NCI-H2107 treated with DMSO at 0.1 percent for 48 hours (cell line): ENCODE results near the gene C8A.

Experiments
- DNase-seq: peaks from one replicate; lab custom pipeline; 2025; ENCODE audit not compliant: unreplicated experiment; lab: John Stamatoyannopoulos, UW

Gene C8A

DNA sequence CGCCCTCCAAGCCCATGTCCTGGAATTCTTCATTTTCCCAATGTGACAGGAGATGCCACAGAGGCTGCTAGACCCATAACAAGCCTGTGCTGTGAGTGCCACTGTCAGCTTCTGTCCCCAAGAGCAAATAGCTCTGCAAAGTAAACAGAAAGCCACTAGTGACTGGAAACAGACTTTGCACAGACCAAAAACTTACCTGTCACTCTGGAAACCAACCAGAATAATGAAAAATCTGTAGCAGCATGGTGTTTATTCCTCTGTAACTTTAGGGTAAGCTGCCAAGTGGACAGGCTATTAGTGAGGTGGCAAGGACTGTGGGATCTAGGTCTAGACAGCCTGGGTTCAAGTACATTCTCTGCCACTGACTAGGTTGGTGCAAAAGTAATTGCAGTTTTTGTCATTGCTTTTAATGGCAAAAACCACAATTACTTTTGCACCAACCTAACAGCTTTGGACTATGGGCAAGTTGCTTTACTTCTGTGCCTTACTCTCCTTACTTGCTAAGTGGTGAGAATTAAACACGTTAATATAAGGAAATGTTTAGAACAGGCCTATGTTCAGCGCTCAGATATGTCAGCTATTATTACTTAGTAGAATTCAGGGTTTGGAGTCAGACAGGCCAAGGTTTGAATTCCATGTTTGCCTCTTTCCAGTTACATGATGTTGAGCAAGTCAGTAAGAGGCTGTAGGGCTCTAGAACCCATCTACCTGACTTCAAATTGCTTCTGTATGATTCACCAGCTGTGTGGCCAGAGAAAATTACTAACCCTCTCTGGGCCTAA lies 111.5 kb downstream of the C8A start, which contains the start of gene C8B:
C8B (minus strand) TSS at position 100 of the 782 bp plus-strand sequence; CDS start at position 33, 67 bp downstream.
- no peak for DNase-seq

DNA sequence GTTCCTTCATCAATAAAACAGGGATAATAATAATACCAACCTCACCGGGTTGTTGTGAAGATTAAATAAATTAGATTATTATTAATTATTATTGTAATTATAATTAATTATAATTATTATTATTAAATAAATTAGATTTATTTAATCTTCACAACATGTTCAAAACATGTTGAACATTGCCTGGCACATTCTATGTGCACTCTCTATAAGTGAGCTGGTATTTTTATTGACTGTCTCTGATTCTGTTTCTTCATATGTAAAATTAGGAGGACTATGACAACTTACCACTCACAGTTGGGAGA lies 112.1 kb downstream of the C8A start:
- no peak for DNase-seq

- no peak for DNase-seq
These were observed 112.8 kb downstream of the C8A start for GRCh38 chr1:56967355-56967754.
